HepG2 (cell line): ENCODE results near the gene TMEM63C. TPM values are rescaled to one million over a fixed set of nuclear protein-coding genes. Genes with fewer than 3 reads are reported as not detected.
A peak's percentile ranks its signal among the peaks of the same experiment; 100 is the strongest.

Source experiments
- ATAC-seq: fragments of 200-7000 bp; cut with Tn5 transposase; 3 replicates; pipeline ENCODE4 v1.9.1; 2020; ENCODE audit warnings: mild to moderate bottlenecking, moderate library complexity
- BruUV-seq: library from RNA; stranded (reverse); fragments of 400-500 nt; replicated peaks from 2 replicates; lab custom pipeline; 2021; lab: Mats Ljungman, UMichigan
- CTCF ChIA-PET: fragments of 300-600 bp; formaldehyde crosslinking; extraction: SDS; loops from one replicate; lab custom pipeline; 2021; ENCODE audit warnings: low total read pairs, inconsistent platforms, low intra/inter-chr PET ratio; lab: Yijun Ruan, JAX
- POLR2A ChIA-PET: fragments of 350-600 bp; sonication (Branson Sonifier 250); formaldehyde crosslinking; loops from one replicate; lab custom pipeline; 2020; ENCODE audit warnings: antibody characterized with exemption, inconsistent platforms; lab: Yijun Ruan, JAX
- DNase-seq: peaks from one replicate; pipeline ENCODE4 v3.0.0-alpha.2; 2015; ENCODE audit warnings: low spot score
- FAIRE-seq: peaks from 3 replicates; lab custom pipeline; 2011; peaks lifted over from hg19 to GRCh38; lab: Jason Lieb, UNC
- H2AFZ ChIP-seq: one replicate; pipeline ENCODE4 v1.6.1; 2011; ENCODE audit warnings: low read length, inconsistent platforms
- H3K27ac ChIP-seq: fragments of 300-600 bp; 3 replicates; pipeline ENCODE4 v1.8.0; 2011; ENCODE audit warnings: mixed run types, mild to moderate bottlenecking, mixed read lengths, low read length, inconsistent platforms; ENCODE audit not compliant: insufficient read depth; ENCODE audit errors: extremely low read length
- H3K27me3 ChIP-seq, 2 experiments: fragments of 200-600 bp in 1 of 2; 2 replicates in 1 of 2; 3 replicates in 1 of 2; pipeline versions ENCODE4 v1.6.0 to v1.8.0; 2011; ENCODE audit warnings: low read length in 2 of 2, mild to moderate bottlenecking in 2 of 2, moderate library complexity in 2 of 2, inconsistent platforms in 1 of 2; ENCODE audit not compliant: insufficient read depth in 2 of 2, control insufficient read depth in 1 of 2
- H3K36me3 ChIP-seq, 2 experiments: fragments of 200-600 bp in 1 of 2; replicated peaks in 1 of 2; 2 replicates in 1 of 2; 3 replicates in 1 of 2; pipeline versions ENCODE4 v1.5.1 to v1.8.0; 2011; ENCODE audit warnings: low read length in 2 of 2, inconsistent platforms in 1 of 2; ENCODE audit not compliant: insufficient read depth in 2 of 2, control insufficient read depth in 1 of 2
- H3K4me1 ChIP-seq: 2 replicates; pipeline ENCODE4 v1.5.1; 2012; ENCODE audit warnings: low read length, inconsistent platforms; ENCODE audit not compliant: insufficient read depth
- H3K4me2 ChIP-seq: 2 replicates; pipeline ENCODE4 v1.6.0; 2011; ENCODE audit warnings: low read depth, low read length, inconsistent platforms
- H3K4me3 ChIP-seq, 3 experiments: fragments of 200-600 bp in 1 of 3; sonication (generic), shearing (Covaris generic) in 1 of 3; replicated peaks in 1 of 3; 2 replicates each; pipeline ENCODE4 v1.5.1; 2011 to 2016; ENCODE audit warnings: low read length in 3 of 3, inconsistent platforms in 2 of 3, low read depth in 2 of 3, mild to moderate bottlenecking in 2 of 3, control low read depth in 1 of 3, mixed read lengths in 1 of 3; ENCODE audit not compliant: insufficient read depth in 1 of 3
- H3K79me2 ChIP-seq: one replicate; pipeline ENCODE4 v1.6.1; 2011; ENCODE audit warnings: low read length, inconsistent platforms; ENCODE audit not compliant: insufficient read depth
- H3K9ac ChIP-seq: 2 replicates; pipeline ENCODE4 v1.6.0; 2011; ENCODE audit warnings: mild to moderate bottlenecking, low read depth, low read length, inconsistent platforms; ENCODE audit not compliant: insufficient read depth
- H3K9me3 ChIP-seq: 2 replicates; pipeline ENCODE4 v1.5.1; 2012; ENCODE audit warnings: mild to moderate bottlenecking, low read length
- H4K20me1 ChIP-seq: 2 replicates; pipeline ENCODE4 v1.6.0; 2011; ENCODE audit warnings: inconsistent platforms, mild to moderate bottlenecking, low read length, moderate library complexity; ENCODE audit not compliant: insufficient read depth
- ARNT2 ChIP-seq: sonication (generic); formaldehyde crosslinking; IDR thresholded peaks from 2 replicates; pipeline ENCODE4 v1.8.0; 2022; ENCODE audit warnings: mild to moderate bottlenecking, low read depth, missing genetic modification reagents, moderate library complexity
- CREM ChIP-seq, 2 experiments: sonication (generic) in 1 of 2; formaldehyde crosslinking in 1 of 2; IDR thresholded peaks; 2 replicates each; pipeline versions ENCODE4 v1.4.0 to v1.6.1; 2016 to 2020; ENCODE audit warnings: antibody characterized with exemption in 1 of 2, mild to moderate bottlenecking in 1 of 2, missing genetic modification reagents in 1 of 2
- FOSL2 ChIP-seq: sonication (generic); formaldehyde crosslinking; IDR thresholded peaks from 2 replicates; pipeline ENCODE4 v1.4.0; 2020; ENCODE audit warnings: missing genetic modification reagents
- HDAC2 ChIP-seq: sonication (generic); formaldehyde crosslinking; IDR thresholded peaks from 2 replicates; pipeline ENCODE4 v1.4.0; 2020; ENCODE audit warnings: missing genetic modification reagents
- KLF6 ChIP-seq: IDR thresholded peaks from 2 replicates; pipeline ENCODE4 v1.8.0; 2016; ENCODE audit warnings: missing biosample characterization, missing genetic modification reagents
- NFIC ChIP-seq: IDR thresholded peaks from 2 replicates; pipeline ENCODE4 v1.6.1; 2012; ENCODE audit warnings: mild to moderate bottlenecking, low read length, inconsistent platforms
- SYNCRIP ChIP-seq: fragments of 200-400 bp; formaldehyde crosslinking; IDR thresholded peaks from 2 replicates; pipeline ENCODE4 v1.6.1; 2018; ENCODE audit warnings: mild to moderate bottlenecking, low read depth, low read length; ENCODE audit not compliant: insufficient read depth
- WIZ ChIP-seq: sonication (generic); formaldehyde crosslinking; IDR thresholded peaks from 2 replicates; pipeline ENCODE4 v1.5.1; 2020; ENCODE audit warnings: mild to moderate bottlenecking, missing genetic modification reagents
- ZNF180 ChIP-seq: sonication (generic); formaldehyde crosslinking; IDR thresholded peaks from 2 replicates; pipeline ENCODE4 v1.4.0; 2020; ENCODE audit warnings: low read depth, missing genetic modification reagents, borderline replicate concordance
- ZNF33A ChIP-seq: sonication (generic); formaldehyde crosslinking; IDR thresholded peaks from 2 replicates; pipeline ENCODE4 v1.5.1; 2020; ENCODE audit warnings: missing genetic modification reagents, mild to moderate bottlenecking, moderate library complexity, borderline replicate concordance
- ZNF34 ChIP-seq: sonication (generic); formaldehyde crosslinking; IDR thresholded peaks from 2 replicates; pipeline ENCODE4 v1.4.0; 2020; ENCODE audit warnings: mild to moderate bottlenecking, missing genetic modification reagents, borderline replicate concordance
- ZNF562 ChIP-seq: sonication (generic); formaldehyde crosslinking; IDR thresholded peaks from 2 replicates; pipeline ENCODE4 v1.8.0; 2022; ENCODE audit warnings: missing genetic modification reagents, borderline replicate concordance
- ZNF619 ChIP-seq: sonication (generic); formaldehyde crosslinking; IDR thresholded peaks from 2 replicates; pipeline ENCODE4 v1.4.0; 2020; ENCODE audit warnings: mild to moderate bottlenecking, missing genetic modification reagents
- ZNF782 ChIP-seq: sonication (generic); formaldehyde crosslinking; IDR thresholded peaks from 2 replicates; pipeline ENCODE4 v1.4.0; 2020; ENCODE audit warnings: missing genetic modification reagents, mild to moderate bottlenecking, borderline replicate concordance
- WGBS: methylation state at CpG from one replicate; pipeline ENCODE4 v1.1.6; 2017; ENCODE audit warnings: low lambda C conversion rate; 5-methylcytosine and 5-hydroxymethylcytosine counted together
- in situ Hi-C: cut with HindIII; loops from 2 replicates; pipeline ENCODE4 v1.10.0; 2017; ENCODE audit warnings: low pct_unique_long_range_greater_than_20kb; ENCODE audit not compliant: extremely low pct_ligation_motif_present
- intact Hi-C: fragments of 100-400 bp; cut with micrococcal nuclease; formaldehyde crosslinking; loops from one replicate; pipeline ENCODE4 v1.10.0; 2022; ENCODE audit not compliant: unreplicated experiment
- polyA plus RNA-seq, 8 experiments: library from polyadenylated mRNA; depleted of rRNA in 3 of 8; stranded (reverse) in 7 of 8; unstranded in 1 of 8; fragments of >200 nt; fragmentation: Illumina TruSeq in 4 of 8; extraction: Trizol in 4 of 8; gene quantifications; 2 replicates each; pipeline versions ENCODE4 v1.2.1 to v1.2.3, GENCODE V29; 2011 to 2016; ENCODE audit warnings: low read depth in 4 of 8, missing spikeins in 1 of 8, mixed read lengths in 1 of 8; ENCODE audit not compliant: insufficient read depth in 1 of 8
- total RNA-seq, 5 experiments: library from RNA; depleted of rRNA; stranded (reverse); fragments of >200 nt; fragmentation: Illumina TruSeq; extraction: Trizol; gene quantifications; 2 replicates each; pipeline ENCODE4 v1.2.3, GENCODE V29; 2016; ENCODE audit warnings: low read depth in 1 of 5

TMEM63C gene
- total and polyA plus RNA-seq, 2 of the 13 experiments (the other 11 are each of a cell fraction or from before 2014, with no cell fraction given), result 0.17 to 0.27 TPM

DNA sequence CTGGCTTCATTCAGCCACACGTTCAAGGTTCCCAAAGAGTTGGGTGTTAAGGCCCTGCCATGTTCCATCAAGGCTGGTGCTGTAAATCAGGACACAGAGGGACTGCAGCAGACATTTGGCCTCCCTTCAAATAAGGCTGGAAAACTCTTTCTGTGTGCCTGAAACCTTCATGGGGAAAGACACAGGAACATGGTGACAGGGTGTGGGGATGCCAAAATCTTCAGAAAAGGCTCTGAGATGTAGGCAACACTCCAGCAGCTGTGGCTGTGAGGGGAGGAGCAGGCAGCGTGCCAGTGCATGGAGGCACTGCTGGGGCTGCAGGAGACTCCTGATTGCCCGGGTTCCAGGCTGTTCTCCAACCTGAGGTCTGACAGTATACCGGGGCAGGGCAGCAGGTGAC is 124.1 kb downstream of the TMEM63C start (continued):
- TF ChIP-seq ZNF180 (CRISPR knock-in tag), result no peak
- no peak for TF ChIP-seq CREM (IDR thresholded peaks at IDR 0.05)
- TF ChIP-seq CREM (CRISPR knock-in tag; IDR thresholded peaks at IDR 0.05), result no peak
- no peak for TF ChIP-seq ZNF782
- no peak for TF ChIP-seq NFIC
- no peak for TF ChIP-seq FOSL2 (CRISPR knock-in tag)
- no peak for TF ChIP-seq KLF6
- no peak for TF ChIP-seq ZNF619
- no peak for TF ChIP-seq ZNF33A
- no peak for TF ChIP-seq ZNF34 (CRISPR knock-in tag)
- TF ChIP-seq WIZ (CRISPR knock-in tag), result no peak

DNA sequence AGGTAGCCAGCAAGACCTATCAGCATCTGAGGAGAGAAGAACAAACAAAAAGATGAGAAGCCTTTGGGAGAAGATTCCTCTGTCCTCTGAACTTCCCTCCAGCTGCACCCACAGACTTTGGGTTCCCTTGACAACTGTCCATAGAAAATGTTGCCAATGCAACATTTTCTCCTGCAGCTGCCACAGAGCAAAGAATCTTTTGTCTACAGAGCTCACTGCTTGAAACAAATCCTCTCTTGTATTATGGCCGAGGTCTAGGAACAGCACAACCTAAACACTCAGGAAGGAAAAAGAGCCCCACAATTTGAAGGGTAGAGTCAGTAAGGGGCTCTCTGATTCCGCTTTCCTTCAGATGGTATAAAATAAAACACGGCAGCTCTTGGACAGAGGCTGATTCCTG is 124.8 kb downstream of the TMEM63C start:
- no peaks in the 10 kb centered on the region for H3K9me3 ChIP-seq
- ATAC-seq (no peak), DNase-seq (no peak), FAIRE-seq (no peak)
- intact Hi-C loops, result no loop called here
- in situ Hi-C loops, result loop anchor here (10.0 kb wide), 2 partner anchors 108 to 238 kb away; no protein-coding TSS in a partner anchor
- POLR2A ChIA-PET, result interaction anchor here (1.0 to 1.5 kb wide), 3 partner anchors 9 to 15 kb away, joined by 4 to 6 read pairs (median 4); partner anchors contain the start of genes GSTZ1 and POMT2
- H4K20me1 ChIP-seq, result no peaks in the 10 kb centered on the region
- no peaks in the 10 kb centered on the region for H3K79me2 ChIP-seq
- no TSS peak for BruUV-seq
- no peak overlapping the region for H3K4me3 ChIP-seq
- H3K4me2 ChIP-seq, result peak overlapping the region; percentile 34; the same call in 1 of the 2 replicates
- CTCF ChIA-PET, result no interaction called here
- H3K4me1 ChIP-seq, result peaks cover 56% of the 10 kb centered on the region
- TF ChIP-seq ARNT2 (CRISPR knock-in tag) (no peak), SYNCRIP (no peak), HDAC2 (CRISPR knock-in tag) (no peak), ZNF562 (no peak)
- TF ChIP-seq, all 625 proteins: peak for 0
- Histone ChIP-seq H3K9ac (no peak overlapping the region), H3K27ac (peak overlapping the region; percentile 52), H2AFZ (no peak overlapping the region), H3K27me3 (no peaks in the 10 kb centered on the region), H3K36me3 (peaks cover 10 to 17% of the 10 kb centered on the region in 2 experiments)
- 82% methylated on average over 3 of the region's 3 CpGs for WGBS
